A172 (cell line): ENCODE measurements around the gene TMEM151B. TPM values are rescaled to one million over a fixed set of nuclear protein-coding genes. Genes with fewer than 3 reads are reported as not detected.
"Not testable (repeated sequence)": the region's sequence is repeated elsewhere in the genome, so short reads cannot be mapped to it uniquely, and the experiment has no call there.

Experiments used
- DNase-seq: peaks from one replicate; pipeline ENCODE4 v3.0.0-alpha.2; 2015; ENCODE audit warnings: low spot score
- total RNA-seq: library from RNA; depleted of rRNA; stranded (reverse); fragments of >200 nt; shearing (Covaris generic); gene quantifications from 2 replicates; pipeline ENCODE4 v1.2.3, GENCODE V29; 2014

TMEM151B gene
- total RNA-seq, 1 experiment from 2014 or later, result 1.3 TPM

DNA sequence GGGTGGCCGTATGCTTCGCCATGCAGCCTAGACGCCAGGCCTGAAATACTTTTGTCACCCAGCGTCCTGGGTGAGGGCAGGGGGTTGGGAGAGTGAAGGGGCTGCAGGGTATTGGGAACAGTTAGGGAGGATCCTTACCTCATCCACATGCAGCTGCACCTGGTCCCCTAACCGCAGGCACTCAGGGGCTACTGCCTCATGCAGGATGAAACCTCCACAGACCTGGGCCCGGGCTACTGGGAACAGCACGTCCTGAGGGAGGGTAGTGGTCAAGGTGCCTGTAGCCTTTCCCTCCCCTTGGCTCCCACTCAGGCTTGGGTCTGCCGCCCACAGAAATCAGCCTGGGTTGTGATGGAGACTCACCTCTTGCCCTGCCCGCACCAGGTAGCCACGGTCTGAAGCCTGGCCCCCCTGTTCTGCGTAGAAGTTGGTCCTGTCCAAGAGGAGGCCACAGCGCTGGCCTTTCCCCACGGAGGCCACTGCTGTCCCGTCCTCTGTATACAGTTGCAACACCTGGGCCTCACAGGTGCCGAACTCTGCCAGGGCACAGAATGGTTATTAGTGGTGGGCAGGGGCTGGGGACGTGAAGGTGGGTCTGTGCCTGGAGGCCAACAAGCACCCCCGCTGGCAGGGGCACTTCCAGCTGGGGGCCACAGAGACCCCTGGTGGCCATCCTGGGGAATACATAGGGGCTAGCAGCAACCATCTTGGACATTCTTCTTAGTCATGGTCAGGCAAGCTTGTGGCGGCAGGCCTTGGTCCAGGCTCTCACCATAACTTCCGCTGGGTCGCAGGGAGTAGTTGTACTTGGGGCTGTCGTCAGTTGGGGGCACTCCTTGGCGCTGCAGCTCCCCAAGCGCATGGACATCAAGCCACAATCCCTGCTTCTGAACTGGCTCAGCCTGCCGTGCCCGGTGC, 34.3 kb downstream of the TMEM151B start:
- DNase-seq, result peak; percentile 57

DNA sequence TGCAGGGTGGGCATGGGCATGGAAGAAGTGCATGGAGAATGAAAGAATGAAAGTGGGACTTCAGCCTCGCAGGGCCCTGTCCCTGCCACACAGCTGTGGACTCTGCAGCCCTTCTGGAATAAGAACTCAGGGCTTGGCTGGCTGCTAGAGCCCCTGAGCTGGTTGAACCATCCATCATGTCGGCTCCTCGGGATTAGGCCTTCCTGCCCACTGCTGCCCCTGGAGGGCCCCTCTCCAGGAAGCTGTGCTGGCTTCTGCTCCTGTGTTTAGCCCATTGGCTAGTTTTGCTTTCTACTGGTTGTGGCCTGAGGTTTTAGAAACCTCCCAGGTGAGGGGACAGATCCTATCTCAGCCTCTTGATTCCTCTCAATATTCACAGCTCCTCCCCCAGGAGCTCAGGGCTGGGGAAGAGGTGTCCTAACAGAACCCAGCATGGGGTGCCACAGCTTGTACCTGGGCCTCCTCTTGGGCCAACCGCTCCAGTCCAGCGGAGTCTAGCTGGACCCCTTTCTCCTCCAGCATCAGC, 35.0 kb downstream of the TMEM151B start:
- no peak for DNase-seq

- no peak for DNase-seq
Measured at GRCh38 chr6:44306710-44307109, 36.5 kb downstream of the TMEM151B start.

GRCh38 chr6:44307217-44307616, 37.0 kb downstream of the TMEM151B start:
- no peak for DNase-seq

DNA sequence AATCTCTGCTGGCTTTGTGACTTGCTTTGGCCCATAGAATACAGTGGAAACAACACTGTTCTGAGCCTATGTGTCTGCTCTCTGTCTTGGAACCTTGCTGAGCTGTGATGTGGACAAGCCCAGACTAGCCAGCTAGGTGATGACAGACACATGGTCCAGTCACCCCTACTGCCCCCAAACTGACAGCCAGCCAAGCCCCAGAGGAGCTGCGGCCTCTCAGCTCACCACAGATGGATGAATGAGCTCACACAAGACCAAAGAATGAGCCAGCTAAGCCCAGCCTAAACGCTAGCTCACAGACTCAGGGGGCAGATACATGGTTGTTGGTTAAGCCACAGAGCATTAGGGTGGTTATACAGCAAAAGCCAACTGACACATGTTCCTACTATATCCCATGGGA, 38.8 kb downstream of the TMEM151B start:
- peak; percentile 26 for DNase-seq

DNA sequence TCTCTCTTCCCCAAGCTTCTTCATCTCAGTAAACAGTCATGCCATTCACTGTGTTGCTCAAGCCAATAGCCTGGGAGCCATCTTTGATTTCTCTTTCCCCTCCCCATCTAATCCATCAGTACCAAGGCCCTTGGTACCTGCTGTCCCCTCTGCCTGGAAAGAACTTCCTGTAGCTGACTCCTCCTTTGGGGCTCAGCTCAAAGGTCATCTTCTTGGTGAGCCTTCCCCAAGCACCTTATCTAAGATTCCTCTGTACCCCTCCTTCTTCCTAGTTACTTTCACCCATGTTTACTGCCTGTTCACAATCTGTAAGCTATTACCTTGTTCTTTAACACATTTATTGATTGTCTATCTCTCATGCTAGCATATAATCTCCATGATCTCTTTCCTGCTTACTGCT, 39.4 kb downstream of the TMEM151B start:
- no peak for DNase-seq

GRCh38 chr6:44310241-44310640, 40.0 kb downstream of the TMEM151B start:
- DNase-seq, result no peak

- no peak for DNase-seq
Measured at GRCh38 chr6:44311304-44311703, 41.1 kb downstream of the TMEM151B start.

GRCh38 chr6:44311767-44312166, 41.5 kb downstream of the TMEM151B start:
- DNase-seq, result no peak

DNA sequence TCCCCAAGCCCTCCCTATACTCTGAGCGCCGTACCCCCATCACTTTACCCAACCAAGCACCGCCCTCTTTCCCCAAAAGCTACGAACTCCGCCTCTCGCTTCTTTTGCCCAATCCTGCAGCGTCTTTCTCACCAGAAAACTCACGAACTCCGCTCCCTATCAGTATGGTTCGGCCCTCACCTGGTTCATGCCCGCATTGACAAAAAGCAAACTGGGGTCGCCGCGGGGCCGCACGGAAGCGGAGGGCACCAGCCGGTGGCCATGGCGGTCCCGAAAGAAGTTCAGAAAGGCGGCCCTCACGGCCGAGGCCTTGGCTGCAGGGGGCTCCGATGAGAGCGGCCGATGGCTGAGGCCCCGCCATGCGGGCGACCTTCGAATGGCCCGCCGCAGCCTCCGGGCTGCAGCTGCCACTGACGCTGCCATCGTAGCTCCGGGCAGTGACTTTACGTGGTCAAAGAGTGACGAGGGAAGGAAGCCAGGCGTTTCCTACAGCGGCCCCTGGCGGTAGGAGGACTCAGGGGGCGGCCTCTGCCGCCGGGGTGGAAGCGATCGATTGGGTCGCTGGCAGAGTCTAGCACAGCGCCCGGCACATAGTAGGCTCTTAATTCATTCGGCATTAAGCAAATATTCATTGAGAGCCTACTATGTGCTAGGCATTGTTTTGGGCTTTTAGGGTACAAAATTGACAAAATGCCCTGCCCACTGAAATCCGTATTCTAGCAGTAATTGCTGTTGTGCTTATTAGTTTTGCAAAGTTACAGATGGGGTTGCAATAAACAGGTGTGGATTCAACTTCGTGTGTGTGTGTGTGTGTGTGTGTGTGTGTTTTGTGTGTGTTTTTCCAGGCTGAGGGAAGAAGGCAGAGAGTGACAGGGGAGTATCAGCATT, 42.9 kb downstream of the TMEM151B start, which contains the start of gene AARS2:
AARS2 (minus strand) TSS at position 447 of the 888 bp plus-strand sequence; CDS start at position 423, 24 bp downstream.
- peak; percentile 76 for DNase-seq

DNA sequence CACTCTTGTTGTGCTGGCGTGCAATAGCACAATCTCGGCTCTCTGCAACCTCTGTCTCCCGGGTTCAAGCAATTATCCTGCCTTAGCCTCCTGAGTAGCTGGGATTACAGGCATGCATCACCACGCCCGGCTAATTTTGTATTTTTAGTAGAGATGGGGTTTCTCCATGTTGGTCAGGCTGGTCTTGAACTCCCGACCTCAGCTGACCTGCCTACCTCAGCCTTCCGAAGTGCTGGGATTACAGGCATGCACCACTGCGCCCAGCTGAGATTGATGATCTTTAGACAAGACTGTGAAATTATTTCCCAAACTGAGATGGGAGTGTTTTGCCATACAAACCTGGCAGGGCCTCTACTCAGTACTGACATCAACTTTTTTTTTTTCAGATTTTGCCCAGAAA, 44.4 kb downstream of the TMEM151B start:
- DNase-seq, result not testable (repeated sequence)

DNA sequence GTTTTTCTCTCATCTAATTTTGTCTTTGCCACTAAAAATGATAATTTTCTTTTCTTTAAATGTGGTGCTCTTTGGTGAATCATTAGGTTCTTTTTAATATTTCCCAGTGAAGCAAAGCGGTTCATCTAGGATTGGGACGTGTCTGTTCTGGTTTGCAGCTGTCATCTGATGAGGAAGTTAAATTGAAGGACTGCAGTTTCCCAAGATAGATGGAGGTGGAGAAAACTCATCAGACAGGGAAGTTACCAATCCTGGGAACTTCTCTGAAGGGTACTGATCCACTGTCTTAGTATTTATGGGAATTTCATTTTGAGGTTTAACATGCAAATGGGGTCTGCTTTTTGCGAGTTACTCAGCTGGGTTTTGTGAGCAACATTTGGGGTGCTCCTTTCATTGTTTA, 45.3 kb downstream of the TMEM151B start:
- DNase-seq, result no peak

GRCh38 chr6:44315951-44316350, 45.7 kb downstream of the TMEM151B start:
- DNase-seq, result no peak

DNA sequence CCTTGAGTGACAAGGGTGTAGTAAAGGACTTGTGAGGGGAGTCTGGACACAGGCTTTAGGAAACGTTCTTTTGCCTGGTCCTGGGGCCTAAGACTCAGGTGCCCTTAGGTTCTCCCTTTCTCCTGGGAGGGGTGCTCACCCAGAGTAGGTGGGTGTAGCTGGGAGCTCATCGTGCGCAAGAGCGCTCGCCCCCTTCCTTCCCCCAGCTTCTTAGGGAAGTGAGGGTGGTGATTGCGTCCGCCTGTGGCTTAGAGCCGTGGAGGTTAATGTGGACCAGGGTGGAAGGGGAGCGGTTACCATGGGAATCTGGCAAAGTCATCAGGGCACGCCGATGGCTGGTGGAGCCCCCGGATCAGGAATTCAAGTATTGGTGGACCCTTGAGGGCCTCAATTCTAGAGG, 46.2 kb downstream of the TMEM151B start:
- no peak for DNase-seq

GRCh38 chr6:44317136-44317631, 46.9 kb downstream of the TMEM151B start:
- not testable (repeated sequence) for DNase-seq

GRCh38 chr6:44321210-44321609, 51.0 kb downstream of the TMEM151B start:
- no peak for DNase-seq

DNA sequence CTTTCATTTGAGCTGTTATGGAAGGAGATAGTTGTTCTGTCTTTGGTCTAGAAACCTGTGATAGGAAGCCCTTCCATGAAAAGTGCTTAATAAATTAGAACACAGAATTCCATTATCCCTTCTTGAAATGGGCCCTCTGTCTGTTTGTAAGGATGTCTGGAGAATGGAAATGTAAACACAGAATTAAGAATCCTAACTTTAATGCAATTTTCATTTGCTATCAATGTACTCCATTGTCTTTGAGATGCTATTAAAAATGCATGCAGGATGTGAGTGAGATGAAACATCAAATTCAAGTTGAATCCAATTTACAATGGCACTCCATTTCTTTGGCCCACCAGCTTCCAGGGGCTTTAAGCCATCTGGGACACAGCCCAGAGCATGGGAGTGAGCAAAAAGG, 56.8 kb downstream of the TMEM151B start:
- no peak for DNase-seq

DNA sequence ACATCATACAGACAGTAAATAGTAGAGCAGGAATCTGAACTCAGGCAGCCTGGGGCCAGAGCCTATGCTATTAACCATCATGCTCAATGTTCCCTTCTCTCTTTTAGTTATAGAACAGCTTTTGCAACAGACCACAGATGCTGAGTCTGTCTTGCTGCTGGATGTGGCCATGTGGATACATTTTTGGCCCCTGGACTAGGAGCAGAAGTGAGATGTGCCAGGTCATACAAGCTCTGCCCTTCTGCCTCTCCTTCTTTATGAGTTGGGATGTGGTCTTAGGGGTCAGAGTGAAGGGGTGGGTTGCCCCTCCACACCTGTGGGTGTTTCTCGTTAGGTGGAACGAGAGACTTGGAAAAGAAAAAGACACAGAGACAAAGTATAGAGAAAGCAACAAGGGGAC, 57.5 kb downstream of the TMEM151B start:
- DNase-seq, result no peak

DNA sequence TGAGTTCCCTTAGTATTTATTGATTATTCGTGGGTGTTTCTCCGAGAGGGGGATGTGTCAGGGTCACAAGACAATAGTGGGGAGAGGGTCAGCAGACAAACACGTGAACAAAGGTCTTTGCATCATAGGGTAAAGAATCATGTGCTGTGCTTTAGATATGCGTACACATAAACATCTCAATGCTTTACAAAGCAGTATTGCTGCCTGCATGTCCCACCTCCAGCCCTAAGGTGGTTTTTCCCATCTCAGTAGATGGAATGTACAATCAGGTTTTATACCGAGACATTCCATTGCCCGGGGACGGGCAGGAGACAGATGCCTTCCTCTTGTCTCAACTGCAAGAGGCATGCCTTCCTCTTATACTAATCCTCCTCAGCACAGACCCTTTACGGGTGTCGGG, 58.0 kb downstream of the TMEM151B start:
- DNase-seq, result not testable (repeated sequence)

DNA sequence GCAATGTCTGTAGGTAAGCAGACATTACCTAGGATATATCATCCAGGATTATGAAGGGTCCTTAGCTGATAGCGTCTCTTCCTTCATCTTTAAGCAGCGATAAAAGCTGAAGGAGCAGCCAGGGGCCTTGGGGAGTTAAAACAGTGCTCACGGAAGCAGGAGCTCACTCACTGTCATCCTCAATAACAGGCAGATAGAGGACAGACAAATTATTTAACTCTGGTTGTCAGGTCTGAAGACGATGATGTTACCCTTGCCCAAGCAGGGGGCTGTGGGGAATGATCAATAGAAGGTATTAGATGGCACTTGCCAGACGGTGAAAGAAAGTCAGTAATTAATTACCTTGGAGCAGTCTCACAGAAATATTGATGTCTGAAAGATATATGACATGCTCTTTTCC, 59.6 kb downstream of the TMEM151B start:
- no peak for DNase-seq

GRCh38 chr6:44332585-44332984, 62.3 kb downstream of the TMEM151B start:
- peak; percentile 31 for DNase-seq
